GM12872 (cell line): ENCODE data around the gene RAI1.

Source experiments
- CTCF ChIP-seq: IDR thresholded peaks from 3 replicates; pipeline ENCODE4 v1.5.1; 2011; ENCODE audit warnings: low read depth, mild to moderate bottlenecking, low read length, moderate library complexity; ENCODE audit not compliant: insufficient read depth

RAI1 gene

GRCh38 chr17:17833658-17834357, 152.6 kb downstream of the RAI1 start:
- no peak for TF ChIP-seq CTCF

DNA sequence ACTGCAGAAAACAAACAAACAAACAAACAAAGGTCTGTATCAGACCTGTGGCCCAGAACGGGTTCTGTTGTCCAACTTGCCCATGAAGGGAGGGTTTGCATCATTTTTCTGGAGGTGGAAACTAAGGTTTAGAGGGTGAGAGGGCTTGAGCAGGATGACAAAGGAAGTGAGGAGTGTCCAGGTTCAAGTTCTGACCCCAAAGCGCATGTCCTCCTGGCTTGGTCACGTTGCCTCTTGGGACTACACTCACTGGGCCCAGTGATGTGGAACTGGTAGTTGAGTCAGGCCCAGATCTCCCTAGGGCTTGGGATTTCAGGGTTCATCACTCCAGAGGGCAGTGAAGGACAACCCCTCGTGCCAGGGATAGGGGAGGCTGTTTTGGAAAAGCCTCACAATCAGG, 153.7 kb downstream of the RAI1 start:
- TF ChIP-seq CTCF = no peak

DNA sequence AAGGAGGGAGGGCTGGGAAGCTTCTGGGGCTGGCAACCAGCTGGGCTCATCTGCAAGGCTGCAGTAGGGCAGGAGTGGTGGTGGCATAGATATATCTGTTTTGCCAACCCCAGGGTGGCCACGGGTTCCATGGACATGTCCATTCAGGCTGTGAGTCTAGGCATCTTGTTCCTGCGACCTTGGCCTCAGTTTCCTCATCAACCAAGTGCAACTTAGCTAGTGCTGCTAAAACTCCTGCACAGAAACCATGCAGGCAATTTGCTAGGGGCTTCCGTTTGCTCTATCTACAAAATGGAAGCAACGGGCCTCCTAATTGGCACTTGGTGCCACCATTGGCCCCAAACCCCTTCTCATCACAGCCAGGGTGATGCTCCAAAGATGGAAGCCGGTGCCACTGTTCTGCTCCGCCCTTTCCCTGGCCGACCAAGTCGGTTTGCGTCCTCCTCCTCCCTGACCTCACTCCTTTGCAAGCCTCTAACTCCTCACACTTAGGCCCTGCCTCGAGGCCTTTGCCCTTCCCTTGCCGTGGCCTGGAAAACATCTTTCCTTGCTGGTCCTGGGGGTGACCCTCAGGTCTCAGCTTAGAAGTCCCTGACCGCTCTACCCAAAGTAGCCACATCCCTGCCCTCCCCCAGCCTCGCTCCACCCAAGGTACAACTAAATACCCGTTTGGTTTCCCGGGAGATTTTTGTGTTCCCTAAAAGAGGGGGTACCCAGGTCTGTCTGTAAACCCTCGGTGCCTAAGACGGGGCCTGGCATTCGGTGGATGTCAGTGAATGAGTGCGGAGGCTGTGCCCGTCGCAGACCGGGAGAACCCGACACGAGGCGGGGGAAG, 154.4 kb downstream of the RAI1 start:
- no peak for TF ChIP-seq CTCF

DNA sequence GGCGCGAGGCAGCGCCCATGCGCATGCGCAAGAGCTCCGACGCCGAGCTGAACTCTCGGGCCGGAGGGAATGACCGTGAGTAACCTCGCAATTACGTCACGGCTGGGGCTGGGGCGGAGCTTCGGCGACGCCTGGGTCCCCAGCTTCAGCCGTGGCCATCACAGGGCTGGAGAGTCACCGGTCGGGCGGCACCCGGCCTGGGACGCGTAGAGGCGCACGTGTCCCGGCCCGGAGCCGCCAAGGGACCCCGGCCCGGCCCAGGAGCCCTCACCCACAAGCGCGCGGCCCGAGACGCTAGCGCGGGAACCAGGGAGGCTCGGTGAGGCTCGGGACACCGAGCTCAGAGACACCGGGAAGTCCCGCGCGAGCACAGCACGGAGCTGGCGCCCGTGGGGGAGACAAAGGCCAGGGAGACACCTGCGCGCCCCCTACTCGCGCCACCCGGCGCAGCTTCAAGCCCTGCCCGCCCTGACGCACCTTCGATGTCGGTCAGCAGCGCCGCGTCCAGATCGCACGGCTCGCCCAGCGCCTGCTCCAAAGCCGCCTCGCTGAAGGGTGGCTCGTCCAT, 155.1 kb downstream of the RAI1 start:
- TF ChIP-seq CTCF = no peak

GRCh38 chr17:17836818-17837379, 155.6 kb downstream of the RAI1 start, which contains the start of gene SREBF1:
SREBF1 (minus strand) TSS chr17:17836986; CDS start chr17:17836817, 169 bp downstream.
- TF ChIP-seq CTCF = no peak

GRCh38 chr17:17837380-17837821, 156.1 kb downstream of the RAI1 start:
- no peak for TF ChIP-seq CTCF
